ENCODE data around the gene PEX14.

Gene PEX14

GRCh38 chr1:10622910-10623685 lies 148.3 kb downstream of the PEX14 start:
- Histone ChIP-seq H3K9ac (ENCODE audit: low read depth in 1 of 2, low read length in 2 of 2) (no peak overlapping the region), H3K36me3 (ENCODE audit: control insufficient read depth in 1 of 2, insufficient read depth in 2 of 2, low read length in 2 of 2) (peaks cover 26 to 43% of the 10 kb centered on the region in 2 donors), H3K27me3 (ENCODE audit: control insufficient read depth in 1 of 2, insufficient read depth in 2 of 2, low read length in 2 of 2) (no peaks in the 10 kb centered on the region), H3K9me3 (ENCODE audit: control insufficient read depth in 1 of 2, low read length in 2 of 2) (no peaks in the 10 kb centered on the region), H3K4me1 (ENCODE audit: control insufficient read depth in 1 of 2, insufficient read depth in 2 of 2, low read length in 2 of 2) (no peaks in the 10 kb centered on the region), H3K27ac (ENCODE audit: low read depth, low read length) (no peak overlapping the region), H3K4me3 (ENCODE audit: low read depth in 1 of 2, low read length in 2 of 2) (no peak overlapping the region)

- no peak overlapping the region for H3K27ac ChIP-seq (ENCODE audit: low read depth, low read length)
- H3K9ac ChIP-seq (ENCODE audit: low read depth in 1 of 2, low read length in 2 of 2), result no peak overlapping the region
- H3K27me3 ChIP-seq (ENCODE audit: control insufficient read depth in 1 of 2, insufficient read depth in 2 of 2, low read length in 2 of 2), result no peaks in the 10 kb centered on the region
- no peak overlapping the region for H3K4me3 ChIP-seq (ENCODE audit: low read depth in 1 of 2, low read length in 2 of 2)
- H3K9me3 ChIP-seq (ENCODE audit: control insufficient read depth in 1 of 2, low read length in 2 of 2), result no peaks in the 10 kb centered on the region
- no peaks in the 10 kb centered on the region for H3K4me1 ChIP-seq (ENCODE audit: control insufficient read depth in 1 of 2, insufficient read depth in 2 of 2, low read length in 2 of 2)
- H3K36me3 ChIP-seq (ENCODE audit: control insufficient read depth in 1 of 2, insufficient read depth in 2 of 2, low read length in 2 of 2), result peaks cover 21 to 37% of the 10 kb centered on the region in 2 donors
Measured at GRCh38 chr1:10623686-10624145, 149.0 kb downstream of the PEX14 start.

GRCh38 chr1:10624256-10625050 lies 149.7 kb downstream of the PEX14 start:
- Histone ChIP-seq H3K36me3 (ENCODE audit: control insufficient read depth in 1 of 2, insufficient read depth in 2 of 2, low read length in 2 of 2) (peaks cover 17 to 40% of the 10 kb centered on the region in 2 donors), H3K4me3 (ENCODE audit: low read depth in 1 of 2, low read length in 2 of 2) (no peak overlapping the region), H3K4me1 (ENCODE audit: control insufficient read depth in 1 of 2, insufficient read depth in 2 of 2, low read length in 2 of 2) (no peaks in the 10 kb centered on the region), H3K27me3 (ENCODE audit: control insufficient read depth in 1 of 2, insufficient read depth in 2 of 2, low read length in 2 of 2) (no peaks in the 10 kb centered on the region), H3K9ac (ENCODE audit: low read depth in 1 of 2, low read length in 2 of 2) (no peak overlapping the region), H3K9me3 (ENCODE audit: control insufficient read depth in 1 of 2, low read length in 2 of 2) (no peaks in the 10 kb centered on the region), H3K27ac (ENCODE audit: low read depth, low read length) (no peak overlapping the region)

- no peaks in the 10 kb centered on the region for H3K27me3 ChIP-seq (ENCODE audit: control insufficient read depth in 1 of 2, insufficient read depth in 2 of 2, low read length in 2 of 2)
- no peak overlapping the region for H3K9ac ChIP-seq (ENCODE audit: low read depth in 1 of 2, low read length in 2 of 2)
- peaks cover 20 to 46% of the 10 kb centered on the region in 2 donors for H3K36me3 ChIP-seq (ENCODE audit: control insufficient read depth in 1 of 2, insufficient read depth in 2 of 2, low read length in 2 of 2)
- H3K4me1 ChIP-seq (ENCODE audit: control insufficient read depth in 1 of 2, insufficient read depth in 2 of 2, low read length in 2 of 2), result no peaks in the 10 kb centered on the region
- no peak overlapping the region for H3K4me3 ChIP-seq (ENCODE audit: low read depth in 1 of 2, low read length in 2 of 2)
- H3K9me3 ChIP-seq (ENCODE audit: control insufficient read depth in 1 of 2, low read length in 2 of 2), result no peaks in the 10 kb centered on the region
- no peak overlapping the region for H3K27ac ChIP-seq (ENCODE audit: low read depth, low read length)
Measured at GRCh38 chr1:10625076-10625475, 150.3 kb downstream of the PEX14 start.

- Histone ChIP-seq H3K27me3 (ENCODE audit: control insufficient read depth in 1 of 2, insufficient read depth in 2 of 2, low read length in 2 of 2) (no peaks in the 10 kb centered on the region), H3K4me3 (ENCODE audit: low read depth in 1 of 2, low read length in 2 of 2) (no peak overlapping the region), H3K9ac (ENCODE audit: low read depth in 1 of 2, low read length in 2 of 2) (no peak overlapping the region), H3K9me3 (ENCODE audit: control insufficient read depth in 1 of 2, low read length in 2 of 2) (no peaks in the 10 kb centered on the region), H3K36me3 (ENCODE audit: control insufficient read depth in 1 of 2, insufficient read depth in 2 of 2, low read length in 2 of 2) (peaks cover 20 to 46% of the 10 kb centered on the region in 2 donors), H3K4me1 (ENCODE audit: control insufficient read depth in 1 of 2, insufficient read depth in 2 of 2, low read length in 2 of 2) (no peaks in the 10 kb centered on the region), H3K27ac (ENCODE audit: low read depth, low read length) (no peak overlapping the region)
Measured at GRCh38 chr1:10625554-10625953, 150.8 kb downstream of the PEX14 start.

- Histone ChIP-seq H3K9ac (ENCODE audit: low read depth in 1 of 2, low read length in 2 of 2) (no peak overlapping the region), H3K27ac (ENCODE audit: low read depth, low read length) (no peak overlapping the region), H3K4me3 (ENCODE audit: low read depth in 1 of 2, low read length in 2 of 2) (no peak overlapping the region), H3K9me3 (ENCODE audit: control insufficient read depth in 1 of 2, low read length in 2 of 2) (no peaks in the 10 kb centered on the region), H3K4me1 (ENCODE audit: control insufficient read depth in 1 of 2, insufficient read depth in 2 of 2, low read length in 2 of 2) (no peaks in the 10 kb centered on the region), H3K36me3 (ENCODE audit: control insufficient read depth in 1 of 2, insufficient read depth in 2 of 2, low read length in 2 of 2) (peaks cover 20 to 51% of the 10 kb centered on the region in 2 donors), H3K27me3 (ENCODE audit: control insufficient read depth in 1 of 2, insufficient read depth in 2 of 2, low read length in 2 of 2) (no peaks in the 10 kb centered on the region)
Measured at GRCh38 chr1:10626131-10626731, 151.5 kb downstream of the PEX14 start.

GRCh38 chr1:10626791-10627410 lies 152.2 kb downstream of the PEX14 start:
- peaks cover 20 to 47% of the 10 kb centered on the region in 2 donors for H3K36me3 ChIP-seq (ENCODE audit: control insufficient read depth in 1 of 2, insufficient read depth in 2 of 2, low read length in 2 of 2)
- H3K27ac ChIP-seq (ENCODE audit: low read depth, low read length), result no peak overlapping the region

GRCh38 chr1:10628685-10629084 lies 153.9 kb downstream of the PEX14 start:
- Histone ChIP-seq H3K4me3 (ENCODE audit: low read depth in 1 of 2, low read length in 2 of 2) (no peak overlapping the region), H3K27me3 (ENCODE audit: control insufficient read depth in 1 of 2, insufficient read depth in 2 of 2, low read length in 2 of 2) (no peaks in the 10 kb centered on the region), H3K9me3 (ENCODE audit: control insufficient read depth in 1 of 2, low read length in 2 of 2) (no peaks in the 10 kb centered on the region), H3K4me1 (ENCODE audit: control insufficient read depth in 1 of 2, insufficient read depth in 2 of 2, low read length in 2 of 2) (no peaks in the 10 kb centered on the region), H3K36me3 (ENCODE audit: control insufficient read depth in 1 of 2, insufficient read depth in 2 of 2, low read length in 2 of 2) (peaks cover 15 to 38% of the 10 kb centered on the region in 2 donors), H3K27ac (ENCODE audit: low read depth, low read length) (no peak overlapping the region), H3K9ac (ENCODE audit: low read depth in 1 of 2, low read length in 2 of 2) (no peak overlapping the region)

More at GRCh38 chr1:10626791-10627410, 152.2 kb downstream of the PEX14 start:
- H3K9ac ChIP-seq (ENCODE audit: low read depth in 1 of 2, low read length in 2 of 2), result no peak overlapping the region
- no peak overlapping the region for H3K4me3 ChIP-seq (ENCODE audit: low read depth in 1 of 2, low read length in 2 of 2)
- no peaks in the 10 kb centered on the region for H3K4me1 ChIP-seq (ENCODE audit: control insufficient read depth in 1 of 2, insufficient read depth in 2 of 2, low read length in 2 of 2)
- H3K9me3 ChIP-seq (ENCODE audit: control insufficient read depth in 1 of 2, low read length in 2 of 2), result no peaks in the 10 kb centered on the region
- no peaks in the 10 kb centered on the region for H3K27me3 ChIP-seq (ENCODE audit: control insufficient read depth in 1 of 2, insufficient read depth in 2 of 2, low read length in 2 of 2)

GRCh38 chr1:10629091-10629815 lies 154.5 kb downstream of the PEX14 start:
- Histone ChIP-seq H3K9ac (ENCODE audit: low read depth in 1 of 2, low read length in 2 of 2) (no peak overlapping the region), H3K27ac (ENCODE audit: low read depth, low read length) (no peak overlapping the region)

More at GRCh38 chr1:10629091-10629815, 154.5 kb downstream of the PEX14 start:
- peaks cover 15 to 33% of the 10 kb centered on the region in 2 donors for H3K36me3 ChIP-seq (ENCODE audit: control insufficient read depth in 1 of 2, insufficient read depth in 2 of 2, low read length in 2 of 2)
- H3K4me3 ChIP-seq (ENCODE audit: low read depth in 1 of 2, low read length in 2 of 2), result no peak overlapping the region
- no peaks in the 10 kb centered on the region for H3K9me3 ChIP-seq (ENCODE audit: control insufficient read depth in 1 of 2, low read length in 2 of 2)
- no peaks in the 10 kb centered on the region for H3K4me1 ChIP-seq (ENCODE audit: control insufficient read depth in 1 of 2, insufficient read depth in 2 of 2, low read length in 2 of 2)
- no peaks in the 10 kb centered on the region for H3K27me3 ChIP-seq (ENCODE audit: control insufficient read depth in 1 of 2, insufficient read depth in 2 of 2, low read length in 2 of 2)
